Activated T-cell treated with anti-CD3 and anti-CD28 coated beads for 1 hour (primary cell): ENCODE data around the gene TSNAXIP1.
"Not testable (repeated sequence)": the region's sequence is repeated elsewhere in the genome, so short reads cannot be mapped to it uniquely, and the experiment has no call there.

Source experiments
- DNase-seq: peaks from one replicate; pipeline ENCODE4 v3.0.0-alpha.2; 2020; ENCODE audit warnings: low read depth

Gene TSNAXIP1

GRCh38 chr16:67861877-67862276 lies 55.2 kb downstream of the TSNAXIP1 start:
- DNase-seq, result no peak

- DNase-seq, result no peak
Measured at GRCh38 chr16:67862623-67863583, 56.2 kb downstream of the TSNAXIP1 start.

GRCh38 chr16:67864044-67864443 lies 57.4 kb downstream of the TSNAXIP1 start:
- DNase-seq, result not testable (repeated sequence)

DNA sequence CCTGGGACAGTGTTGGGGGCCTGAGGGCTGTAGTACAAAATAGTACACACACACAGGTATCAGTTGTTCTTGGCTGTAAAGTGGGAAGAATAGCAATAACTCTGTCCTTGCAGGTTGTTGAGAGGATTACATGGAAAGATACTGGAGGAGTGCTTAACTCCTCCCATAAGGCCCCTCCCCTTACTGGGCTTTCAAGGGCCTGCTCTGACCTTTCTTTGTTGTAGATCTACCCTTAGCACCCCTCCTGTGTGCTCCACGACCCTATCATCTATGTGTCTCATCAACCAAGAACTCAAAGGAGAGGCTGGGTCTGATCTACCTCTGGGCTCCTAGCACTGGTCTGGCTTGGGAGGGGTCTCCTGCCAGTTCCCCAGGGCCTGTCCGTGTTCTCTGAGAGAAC lies 57.9 kb downstream of the TSNAXIP1 start:
- no peak for DNase-seq

DNA sequence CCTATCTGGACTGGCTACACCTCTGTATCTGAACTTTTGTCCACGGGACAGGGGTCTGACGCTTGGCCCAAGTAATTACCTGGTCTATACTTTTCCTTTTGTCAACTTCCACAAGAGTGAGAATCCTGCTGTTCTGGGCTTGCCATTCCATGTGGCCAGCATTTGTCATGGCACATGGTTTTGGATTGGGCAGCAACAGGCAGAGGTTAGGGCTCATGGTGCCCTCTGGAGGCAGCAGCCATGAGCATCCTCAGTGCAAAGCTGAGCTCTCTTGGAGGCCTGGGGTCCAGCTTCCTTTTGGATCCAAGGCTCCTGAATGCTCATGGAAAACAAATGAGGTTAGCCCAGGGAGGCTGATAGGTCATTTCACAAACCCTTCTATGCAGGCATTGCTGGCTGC lies 58.6 kb downstream of the TSNAXIP1 start:
- DNase-seq, result no peak

- no peak for DNase-seq
Measured at GRCh38 chr16:67868290-67868689, 61.6 kb downstream of the TSNAXIP1 start.

GRCh38 chr16:67869653-67870052 lies 63.0 kb downstream of the TSNAXIP1 start:
- DNase-seq, result no peak

DNA sequence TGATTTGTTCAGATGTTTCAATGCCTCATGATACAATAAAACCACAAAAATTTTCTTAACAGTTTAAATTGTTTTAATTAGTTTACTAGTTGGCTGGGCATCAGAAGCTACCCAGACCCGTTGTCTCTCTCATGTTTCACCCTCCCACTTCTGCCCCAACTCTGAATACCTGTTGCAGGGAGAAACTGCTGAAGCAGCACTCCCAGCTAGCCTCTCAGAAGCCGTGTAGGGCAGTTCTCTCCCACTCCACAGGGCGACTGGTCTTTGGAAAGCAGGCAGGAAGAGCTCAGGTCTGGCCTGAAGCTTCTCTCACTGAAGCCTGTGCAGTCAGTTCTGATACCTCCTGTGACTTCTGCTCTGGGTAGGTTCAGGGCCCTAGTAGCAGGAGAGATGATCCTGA lies 64.6 kb downstream of the TSNAXIP1 start:
- DNase-seq, result no peak

- no peak for DNase-seq
Measured at GRCh38 chr16:67872131-67872630, 65.5 kb downstream of the TSNAXIP1 start.

DNA sequence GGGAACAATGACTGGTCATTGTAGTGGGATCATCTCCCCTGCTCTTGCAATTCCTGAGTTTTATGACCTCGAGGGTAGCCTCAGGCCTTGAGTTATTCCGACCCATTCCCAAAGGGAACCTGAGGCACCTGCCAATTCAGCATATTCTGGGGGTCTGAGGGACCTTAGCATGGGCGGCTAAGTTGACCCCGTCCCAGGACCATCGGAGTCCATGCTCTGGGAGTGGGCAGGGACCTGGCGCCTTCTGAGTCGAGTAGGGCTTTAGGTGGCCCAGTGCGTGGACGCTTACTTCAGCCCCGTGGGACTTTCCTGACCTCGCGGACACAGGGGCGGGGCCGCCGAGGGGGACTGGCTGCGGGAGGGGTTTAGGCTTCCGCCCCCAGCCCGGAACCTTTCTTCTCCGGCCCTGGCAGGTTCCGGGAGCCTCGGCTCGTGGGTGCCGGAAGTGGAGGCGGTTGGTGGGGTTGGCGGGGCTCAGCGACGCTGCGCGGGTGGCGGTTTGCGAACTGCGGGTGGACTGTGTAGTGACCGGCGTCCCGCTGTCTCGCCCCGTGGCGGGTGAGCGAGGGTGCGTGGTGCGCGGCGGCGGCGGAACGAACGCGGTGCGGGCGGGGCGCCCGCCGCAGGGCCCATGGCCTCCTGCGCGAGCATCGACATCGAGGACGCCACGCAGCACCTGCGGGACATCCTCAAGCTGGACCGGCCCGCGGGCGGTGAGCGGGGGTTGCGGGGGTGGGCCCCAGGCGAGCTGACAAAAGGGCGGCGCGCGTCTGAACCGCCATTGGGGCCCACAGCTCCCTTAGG lies 66.1 kb downstream of the TSNAXIP1 start, which contains the start of gene EDC4:
TSS of gene EDC4 (plus strand) at position 422 of the 804 bp plus-strand sequence. CDS start at position 632, 210 bp downstream.
- DNase-seq, result peak; percentile 81

DNA sequence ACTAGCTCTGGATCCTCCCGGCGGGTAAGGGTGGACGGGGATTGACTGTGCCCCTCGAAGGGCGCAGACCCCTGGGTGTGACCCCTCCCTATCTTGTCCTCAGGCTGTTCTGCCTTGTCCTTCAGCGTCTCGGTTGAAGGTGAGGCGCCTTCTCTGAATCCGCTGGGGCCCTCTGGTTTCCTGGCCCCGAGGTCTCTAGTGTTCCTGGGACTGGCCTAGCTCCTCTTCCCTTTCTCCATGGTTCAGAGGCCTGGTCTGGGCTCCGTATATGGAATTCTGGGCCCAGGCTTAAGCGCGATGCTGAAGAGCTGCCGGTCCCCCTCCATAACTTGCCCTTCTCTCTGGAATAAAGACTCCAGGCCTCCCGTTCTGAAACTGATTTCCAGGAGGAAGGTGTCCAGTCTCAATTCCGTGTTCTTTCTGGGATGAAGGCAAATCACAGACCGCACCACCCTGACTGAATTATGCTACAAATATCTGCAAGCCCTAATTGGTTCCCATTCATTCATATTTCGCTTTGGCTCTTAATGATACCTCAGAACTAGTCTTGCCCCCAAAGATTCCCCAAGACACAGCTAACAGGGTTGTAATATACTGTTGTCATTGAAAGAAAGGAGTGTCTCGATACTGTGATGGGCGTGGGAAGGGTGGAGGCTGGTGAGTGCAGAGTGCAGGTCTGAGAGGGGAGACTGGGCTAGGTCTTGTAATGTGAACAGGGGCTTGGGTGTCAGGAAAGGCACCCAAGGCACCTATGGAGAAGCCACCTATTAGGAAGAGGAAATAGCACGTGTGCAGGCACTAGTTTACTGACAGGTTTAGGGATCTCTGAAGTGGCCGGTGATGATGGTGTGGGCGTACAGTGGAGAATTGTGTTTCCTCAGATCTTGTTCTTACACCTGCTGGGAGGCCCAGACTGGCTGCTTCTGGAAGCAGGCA lies 67.0 kb downstream of the TSNAXIP1 start:
- DNase-seq, result no peak

- no peak for DNase-seq
Measured at GRCh38 chr16:67874372-67874771, 67.7 kb downstream of the TSNAXIP1 start.

GRCh38 chr16:67877064-67877463 lies 70.4 kb downstream of the TSNAXIP1 start:
- no peak for DNase-seq
